ENCODE measurements around the gene DIPK2A. TPM values are rescaled to one million over a fixed set of nuclear protein-coding genes. Genes with fewer than 3 reads are reported as not detected.

The DIPK2A gene
- total and polyA plus RNA-seq, 2 donors (not counting 3 experiments of a cell fraction or from before 2014, with no cell fraction given): 18.9 to 43.0 TPM

DNA sequence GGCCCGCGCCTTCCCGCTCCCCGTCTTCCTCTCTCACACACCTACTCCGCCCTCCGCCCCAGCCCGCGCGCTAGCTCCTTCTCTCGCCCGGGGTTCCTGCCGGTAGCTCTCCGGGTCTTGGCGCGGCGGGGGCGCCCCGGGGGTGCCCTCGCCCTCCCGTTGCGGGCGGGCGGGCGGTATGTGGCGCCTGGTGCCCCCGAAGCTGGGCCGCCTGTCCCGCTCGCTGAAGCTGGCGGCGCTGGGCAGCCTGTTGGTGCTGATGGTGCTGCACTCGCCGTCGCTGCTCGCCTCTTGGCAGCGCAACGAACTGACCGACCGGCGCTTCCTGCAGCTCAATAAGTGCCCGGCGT lies 507 bp downstream of the DIPK2A start:
- no peaks in the 10 kb centered on the region for H4K20me1 ChIP-seq (replicated peaks; ENCODE audit: control insufficient read depth, extremely low read depth, insufficient read depth, low read length)
- FAIRE-seq (no peak), DNase-seq (ENCODE audit: low read depth, low spot score) (no peak)
- peak overlapping the region; percentile 62 to 98 (median 81) for H3K4me3 ChIP-seq (replicated peaks in 1 of 3; ENCODE audit: insufficient read depth in 1 of 3, low read depth in 1 of 3, low read length in 3 of 3)
- TF ChIP-seq MYC (IDR thresholded peaks at IDR 0.05; ENCODE audit: low read depth, low read length) (no peak), GATA2 (IDR thresholded peaks at IDR 0.05; ENCODE audit: insufficient read depth, insufficient read length, low read depth, low read length) (no peak), EZH2 (IDR thresholded peaks at IDR 0.05; ENCODE audit: borderline replicate concordance, low read depth, low read length, severe bottlenecking) (no peak), POLR2A (IDR thresholded peaks at IDR 0.05; ENCODE audit: low read depth, low read length) (no peak), JUN (IDR thresholded peaks at IDR 0.05; ENCODE audit: borderline replicate concordance, insufficient read depth, insufficient read length, low read depth) (no peak), FOS (IDR thresholded peaks at IDR 0.05; ENCODE audit: borderline replicate concordance, insufficient read depth, low read length) (no peak), POLR2AphosphoS5 (IDR thresholded peaks at IDR 0.05; ENCODE audit: insufficient read depth, low read depth, low read length) (no peak)
- TF ChIP-seq, protein P1, sequence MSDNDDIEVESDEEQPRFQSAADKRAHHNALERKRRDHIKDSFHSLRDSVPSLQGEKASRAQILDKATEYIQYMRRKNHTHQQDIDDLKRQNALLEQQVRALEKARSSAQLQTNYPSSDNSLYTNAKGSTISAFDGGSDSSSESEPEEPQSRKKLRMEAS (IDR thresholded peaks at IDR 0.05; ENCODE audit: insufficient read depth, insufficient read length): no peak
- TF ChIP-seq, protein P2, sequence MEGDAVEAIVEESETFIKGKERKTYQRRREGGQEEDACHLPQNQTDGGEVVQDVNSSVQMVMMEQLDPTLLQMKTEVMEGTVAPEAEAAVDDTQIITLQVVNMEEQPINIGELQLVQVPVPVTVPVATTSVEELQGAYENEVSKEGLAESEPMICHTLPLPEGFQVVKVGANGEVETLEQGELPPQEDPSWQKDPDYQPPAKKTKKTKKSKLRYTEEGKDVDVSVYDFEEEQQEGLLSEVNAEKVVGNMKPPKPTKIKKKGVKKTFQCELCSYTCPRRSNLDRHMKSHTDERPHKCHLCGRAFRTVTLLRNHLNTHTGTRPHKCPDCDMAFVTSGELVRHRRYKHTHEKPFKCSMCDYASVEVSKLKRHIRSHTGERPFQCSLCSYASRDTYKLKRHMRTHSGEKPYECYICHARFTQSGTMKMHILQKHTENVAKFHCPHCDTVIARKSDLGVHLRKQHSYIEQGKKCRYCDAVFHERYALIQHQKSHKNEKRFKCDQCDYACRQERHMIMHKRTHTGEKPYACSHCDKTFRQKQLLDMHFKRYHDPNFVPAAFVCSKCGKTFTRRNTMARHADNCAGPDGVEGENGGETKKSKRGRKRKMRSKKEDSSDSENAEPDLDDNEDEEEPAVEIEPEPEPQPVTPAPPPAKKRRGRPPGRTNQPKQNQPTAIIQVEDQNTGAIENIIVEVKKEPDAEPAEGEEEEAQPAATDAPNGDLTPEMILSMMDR (IDR thresholded peaks at IDR 0.05; ENCODE audit: extremely low read depth in 1 of 2, insufficient read depth in 1 of 2, low read depth in 1 of 2, low read length in 2 of 2): no peak
- H3K27me3 ChIP-seq (ENCODE audit: control insufficient read depth in 2 of 2, insufficient read depth in 2 of 2, low read length in 2 of 2): no peaks in the 10 kb centered on the region
- peak overlapping the region; percentile 26 for H3K4me2 ChIP-seq (ENCODE audit: insufficient read depth, low read length)
- POLR2A ChIA-PET: interaction anchor here (0.5 to 2.0 kb wide), 13 partner anchors 8 to 1796 kb away, joined by 3 to 29 read pairs (median 4); partner anchors contain the start of genes SLC9A9 and U2SURP
- no peaks in the 10 kb centered on the region for H3K36me3 ChIP-seq (ENCODE audit: control insufficient read depth in 2 of 2, extremely low read depth in 1 of 2, insufficient read depth in 2 of 2, low read length in 2 of 2)
- CTCF ChIA-PET: interaction anchor here (0.7 to 2.3 kb wide), 10 partner anchors 8 to 1835 kb away, joined by 3 to 26 read pairs (median 6); no protein-coding TSS in a partner anchor
- H3K27ac ChIP-seq (ENCODE audit: insufficient read depth, low read depth, low read length): peak overlapping the region; percentile 90
- H2AFZ ChIP-seq (ENCODE audit: low read depth, low read length): peak overlapping the region; percentile 7
- H3K9me1 ChIP-seq (replicated peaks; ENCODE audit: control insufficient read depth, extremely low read depth, insufficient read depth, low read length): no peaks in the 10 kb centered on the region
- intact Hi-C loops (cut with micrococcal nuclease): loop anchor here (1.0 to 10.0 kb wide), 8 partner anchors 85 to 1063 kb away; no protein-coding TSS in a partner anchor
- peak overlapping the region; percentile 96 for H3K9ac ChIP-seq (replicated peaks; ENCODE audit: extremely low read depth, insufficient read depth, low read length)
- no peaks in the 10 kb centered on the region for H3K9me3 ChIP-seq (replicated peaks; ENCODE audit: control insufficient read depth, insufficient read depth, low read length)
- TSS peak; percentile 18 for BruUV-seq (replicated peaks)
- H3K79me2 ChIP-seq (ENCODE audit: control insufficient read depth, insufficient read depth, low read length): peaks cover 46% of the 10 kb centered on the region
- H3K4me1 ChIP-seq (ENCODE audit: control insufficient read depth, extremely low read depth, insufficient read depth, low read length): peaks cover 24% of the 10 kb centered on the region
- dilution Hi-C loops (cut with MboI; ENCODE audit: extremely low pct_ligation_motif_present, low sequenced_read_pairs): no loop called here
